NCI-H446 (cell line): Measurements from ENCODE around the gene TAS2R7.
"Not testable (repeated sequence)": the region's sequence is repeated elsewhere in the genome, so short reads cannot be mapped to it uniquely, and the experiment has no call there.

Source experiments
- DNase-seq, 2 experiments: peaks; one replicate each; lab custom pipeline; 2025; lab: John Stamatoyannopoulos, UW

Gene TAS2R7

GRCh38 chr12:10802587-10802986 lies at the start of gene TAS2R7:
Gene TAS2R7, minus strand, starts transcription at chr12:10802627. Its CDS starts 57 bp downstream, at chr12:10802570.
- DNase-seq: no peak

DNA sequence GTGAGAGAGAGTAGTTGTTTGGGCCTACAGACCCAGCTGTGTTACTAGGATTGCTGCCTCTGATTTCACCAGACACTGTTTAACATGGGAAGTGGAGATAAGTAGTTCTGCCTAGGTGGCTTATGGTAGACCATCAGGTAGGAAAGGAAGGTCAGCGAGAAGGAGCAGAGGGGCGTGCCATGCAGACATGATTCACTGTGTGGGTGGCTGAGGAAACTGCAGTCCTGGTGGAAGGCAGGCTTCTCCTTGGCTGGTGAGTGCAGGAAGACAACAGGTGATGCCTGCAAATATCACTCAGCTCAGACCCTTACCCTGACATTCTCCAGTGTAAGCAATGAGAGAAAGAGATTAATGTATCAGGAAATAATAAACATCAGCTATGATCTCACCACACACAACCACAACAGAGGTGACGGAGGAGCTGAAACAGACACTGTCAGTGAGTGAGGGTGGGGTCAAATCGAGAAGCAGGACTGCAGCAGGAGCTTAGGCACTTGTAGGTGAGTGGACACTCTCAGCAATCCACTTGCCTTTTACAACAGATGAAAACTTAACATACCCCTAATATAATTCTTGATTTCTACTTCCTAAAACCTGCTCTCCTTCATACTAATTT lies 48.9 kb upstream of the TAS2R7 start:
- no peak for DNase-seq

GRCh38 chr12:10849425-10849878 lies 47.0 kb upstream of the TAS2R7 start, which contains the start of gene PRR4:
Gene PRR4, minus strand, starts transcription at chr12:10849475. Its CDS starts 38 bp downstream, at chr12:10849437.
- DNase-seq: no peak

- DNase-seq: no peak
These were observed 45.3 kb upstream of the TAS2R7 start for GRCh38 chr12:10847744-10848143.

- DNase-seq: no peak
These were observed 40.4 kb upstream of the TAS2R7 start for GRCh38 chr12:10842862-10843261.

GRCh38 chr12:10838461-10838860 lies 36.0 kb upstream of the TAS2R7 start:
- DNase-seq: no peak

GRCh38 chr12:10829994-10830393 lies 27.6 kb upstream of the TAS2R7 start:
- DNase-seq: no peak

- DNase-seq: no peak
These were observed 23.8 kb upstream of the TAS2R7 start, which contains the start of gene TAS2R10 for GRCh38 chr12:10826258-10826657. Gene TAS2R10, minus strand, starts transcription at chr12:10826358. Its CDS starts 89 bp downstream, at chr12:10826269.

GRCh38 chr12:10824957-10825356 lies 22.5 kb upstream of the TAS2R7 start:
- no peak for DNase-seq

DNA sequence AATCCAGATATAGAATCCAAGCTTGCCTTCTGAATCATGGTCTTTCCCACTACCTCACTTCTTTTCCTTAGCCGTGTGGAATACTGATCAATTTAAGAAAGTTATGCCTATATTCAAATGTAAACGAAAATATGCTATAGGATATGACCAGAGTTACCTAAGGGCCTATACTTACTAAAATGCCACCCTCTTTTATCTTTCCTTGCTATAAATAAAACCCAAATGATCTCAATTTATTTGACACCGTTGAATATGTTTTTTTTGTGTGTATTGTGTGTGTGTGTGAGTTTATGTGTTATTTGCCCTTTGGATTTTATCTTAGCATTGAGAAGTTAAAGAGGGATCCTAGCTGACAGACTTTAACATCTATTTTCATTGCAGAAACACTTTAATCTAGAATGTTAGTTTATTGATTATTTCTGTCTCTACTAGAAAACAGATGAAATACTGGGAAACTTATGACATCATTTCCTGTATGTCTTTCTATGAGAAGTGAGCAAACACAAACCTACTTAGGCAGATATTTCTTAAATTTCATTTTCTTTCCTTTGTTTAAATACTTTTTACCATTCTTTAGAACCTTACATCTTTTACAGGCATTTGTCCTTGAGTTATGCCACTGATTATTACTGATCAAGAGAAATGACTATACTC lies 9.6 kb upstream of the TAS2R7 start:
- no peak for DNase-seq

DNA sequence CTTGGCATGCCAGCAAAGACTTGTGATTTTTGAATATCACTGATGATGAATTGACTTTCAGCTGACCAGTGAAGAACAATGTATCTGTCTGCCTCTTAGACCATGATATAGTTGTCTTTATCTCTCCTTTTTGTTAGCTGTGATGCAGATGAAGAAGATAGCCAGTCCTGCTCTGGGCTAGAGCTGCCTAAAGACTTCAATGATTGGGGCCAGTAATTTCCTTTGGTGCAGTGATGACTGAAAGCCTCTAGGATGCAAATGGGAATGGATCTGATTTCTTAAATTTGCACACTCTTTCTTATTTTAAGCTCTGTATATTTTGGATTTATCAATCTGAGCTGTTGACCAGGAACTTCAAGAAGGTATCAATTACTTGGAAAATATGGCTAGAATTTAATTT lies 7.6 kb upstream of the TAS2R7 start, which contains the start of gene TAS2R9:
TAS2R9 (minus strand) TSS at position 101 of the 400 bp plus-strand sequence; CDS start at position 8, 93 bp downstream.
- no peak for DNase-seq

DNA sequence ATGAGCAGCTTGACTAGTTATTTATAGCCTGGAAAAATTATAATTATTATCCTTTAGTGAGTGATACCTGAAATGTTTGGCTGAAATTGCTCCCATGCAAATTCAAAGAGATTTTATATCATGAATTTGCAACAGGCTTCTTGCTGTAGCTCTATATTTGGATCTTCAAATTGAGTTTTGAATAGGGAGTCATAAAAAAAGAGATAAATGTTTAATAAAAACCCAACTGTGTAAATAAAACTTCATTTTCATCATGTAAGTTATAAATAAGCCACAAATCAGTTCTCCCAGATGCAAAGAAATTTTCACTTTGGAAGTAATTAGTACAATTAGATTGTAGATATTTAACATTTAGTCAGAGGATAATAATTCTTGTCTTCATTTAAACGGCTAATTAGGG lies 4.8 kb upstream of the TAS2R7 start, which contains the start of gene TAS2R8:
TAS2R8 (minus strand) TSS at position 101 of the 400 bp plus-strand sequence. CDS start 306 bp downstream, outside the sequence.
- no peak for DNase-seq

- no peak for DNase-seq
These were observed 686 bp downstream of the TAS2R7 start for GRCh38 chr12:10801741-10802140.

GRCh38 chr12:10794222-10794621 lies 8.2 kb downstream of the TAS2R7 start:
- no peak for DNase-seq

DNA sequence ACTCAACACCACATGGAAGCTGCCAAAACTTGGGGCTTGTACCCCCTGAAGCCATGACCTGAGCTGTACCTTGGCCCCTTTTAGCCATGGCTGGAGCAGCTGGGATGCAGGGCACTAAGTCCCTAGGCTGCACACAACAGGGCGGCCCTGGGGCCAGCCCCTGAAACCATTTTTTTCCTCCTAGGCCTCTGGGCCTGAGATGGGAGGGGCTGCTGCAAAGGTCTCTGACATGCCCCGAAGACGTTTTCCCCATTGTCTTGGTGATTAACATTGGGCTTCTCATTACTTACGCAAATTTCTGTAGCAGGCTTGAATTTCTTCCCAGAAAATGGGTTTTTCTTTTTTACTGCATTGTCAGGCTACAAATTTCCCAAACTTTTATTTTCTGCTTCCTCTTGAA lies 10.7 kb downstream of the TAS2R7 start:
- DNase-seq: not testable (repeated sequence)

DNA sequence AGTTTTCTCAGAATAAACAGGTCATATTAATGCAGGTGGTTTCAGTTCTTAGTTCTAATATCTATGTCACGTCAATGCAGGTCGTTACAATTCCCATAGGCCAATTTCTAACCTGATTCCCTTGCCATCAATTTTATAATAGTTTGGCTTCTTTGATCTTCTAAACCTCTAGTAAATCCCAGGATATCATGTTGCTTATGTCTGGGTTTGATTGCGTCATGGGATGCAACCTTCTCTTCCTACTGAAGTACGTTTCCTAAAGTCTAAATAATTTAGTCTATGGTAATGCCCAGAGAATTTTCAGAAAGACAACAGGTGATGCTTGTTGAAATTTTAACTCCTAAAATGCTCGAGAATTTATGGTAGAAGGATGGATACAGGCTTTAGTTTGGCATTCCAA lies 19.2 kb downstream of the TAS2R7 start:
- DNase-seq: no peak

- DNase-seq: no peak
These were observed 23.3 kb downstream of the TAS2R7 start for GRCh38 chr12:10779103-10779502.

GRCh38 chr12:10771132-10771733 lies 31.2 kb downstream of the TAS2R7 start:
- DNase-seq: peak in 1 of 2 experiments; percentile 31

- DNase-seq: no peak
These were observed 42.8 kb downstream of the TAS2R7 start for GRCh38 chr12:10759657-10760056.

DNA sequence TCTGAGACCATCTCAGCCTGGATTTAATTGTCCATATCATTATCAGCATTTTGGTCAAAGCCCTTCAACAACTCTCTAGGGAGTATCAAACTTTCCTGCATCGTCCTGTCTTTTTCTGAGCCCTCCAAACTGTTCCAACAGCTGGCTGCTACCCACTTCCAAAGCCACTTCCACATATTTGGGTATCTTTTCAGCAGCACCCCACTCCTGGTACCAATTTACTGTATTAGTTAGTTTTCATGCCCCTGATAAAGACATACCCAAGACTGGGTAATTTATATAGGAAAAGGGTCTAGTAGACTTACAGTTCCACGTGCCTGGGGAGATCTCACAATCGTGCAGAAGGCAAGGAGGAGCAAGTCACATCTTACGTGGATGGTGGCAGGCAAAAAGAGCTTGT lies 46.2 kb downstream of the TAS2R7 start:
- DNase-seq: no peak

DNA sequence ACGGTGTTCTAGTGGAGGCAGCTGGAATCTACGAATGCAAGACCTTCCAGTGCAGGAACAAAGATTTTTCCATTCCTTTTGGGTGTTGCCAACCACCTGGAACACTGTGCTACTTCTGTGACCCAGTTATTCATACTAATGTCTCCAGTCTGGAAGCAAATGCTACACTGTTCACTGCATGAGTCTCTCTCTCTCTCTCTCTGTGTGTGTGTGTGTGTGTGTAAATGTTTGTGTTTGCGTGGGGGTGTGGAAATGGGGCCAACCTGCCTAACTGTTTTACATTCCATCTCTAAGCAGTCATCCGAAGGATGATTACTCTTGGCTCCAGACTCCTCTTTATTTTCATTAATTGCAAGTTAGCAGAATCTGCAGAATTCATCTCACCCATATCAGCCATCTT lies 49.4 kb downstream of the TAS2R7 start:
- no peak for DNase-seq
